NCI-H2107 (cell line): Measurements from ENCODE around the gene NDUFC2.
"Not testable (repeated sequence)": the region's sequence is repeated elsewhere in the genome, so short reads cannot be mapped to it uniquely, and the experiment has no call there.

Experiments used
- DNase-seq: peaks from one replicate; lab custom pipeline; 2025; lab: John Stamatoyannopoulos, UW

NDUFC2 gene

GRCh38 chr11:78079232-78080083 is at the start of gene NDUFC2:
Gene NDUFC2, minus strand, starts transcription at chr11:78079862. Its CDS starts 118 bp downstream, at chr11:78079744.
- DNase-seq = peak; percentile 34

- no peak for DNase-seq
Observed at GRCh38 chr11:78127403-78127802, 47.7 kb upstream of the NDUFC2 start.

- DNase-seq = no peak
Observed at GRCh38 chr11:78112582-78113275, 33.1 kb upstream of the NDUFC2 start.

- no peak for DNase-seq
Observed at GRCh38 chr11:78111298-78111697, 31.6 kb upstream of the NDUFC2 start.

- DNase-seq = no peak
Observed at GRCh38 chr11:78110830-78111229, 31.2 kb upstream of the NDUFC2 start.

DNA sequence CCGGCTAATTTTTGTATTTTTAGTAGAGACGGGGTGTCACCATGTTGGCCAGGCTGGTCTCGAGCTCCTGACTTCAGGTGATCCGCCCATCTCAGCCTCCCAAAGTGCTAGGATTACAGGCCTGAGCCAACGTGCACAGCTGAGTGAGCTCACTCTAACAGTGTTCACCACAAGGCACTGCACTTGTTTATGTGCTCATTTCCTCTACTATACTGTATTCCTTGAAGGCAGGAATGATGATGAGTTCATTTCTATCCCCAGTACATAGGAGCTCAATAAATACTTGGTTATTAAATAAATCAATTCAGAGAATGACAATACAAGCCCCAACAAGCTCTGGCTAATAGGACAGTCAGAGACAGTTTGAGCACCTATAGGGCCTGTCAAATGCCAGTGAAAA is 30.7 kb upstream of the NDUFC2 start:
- no peak for DNase-seq

- no peak for DNase-seq
Observed at GRCh38 chr11:78109081-78110015, 29.7 kb upstream of the NDUFC2 start.

DNA sequence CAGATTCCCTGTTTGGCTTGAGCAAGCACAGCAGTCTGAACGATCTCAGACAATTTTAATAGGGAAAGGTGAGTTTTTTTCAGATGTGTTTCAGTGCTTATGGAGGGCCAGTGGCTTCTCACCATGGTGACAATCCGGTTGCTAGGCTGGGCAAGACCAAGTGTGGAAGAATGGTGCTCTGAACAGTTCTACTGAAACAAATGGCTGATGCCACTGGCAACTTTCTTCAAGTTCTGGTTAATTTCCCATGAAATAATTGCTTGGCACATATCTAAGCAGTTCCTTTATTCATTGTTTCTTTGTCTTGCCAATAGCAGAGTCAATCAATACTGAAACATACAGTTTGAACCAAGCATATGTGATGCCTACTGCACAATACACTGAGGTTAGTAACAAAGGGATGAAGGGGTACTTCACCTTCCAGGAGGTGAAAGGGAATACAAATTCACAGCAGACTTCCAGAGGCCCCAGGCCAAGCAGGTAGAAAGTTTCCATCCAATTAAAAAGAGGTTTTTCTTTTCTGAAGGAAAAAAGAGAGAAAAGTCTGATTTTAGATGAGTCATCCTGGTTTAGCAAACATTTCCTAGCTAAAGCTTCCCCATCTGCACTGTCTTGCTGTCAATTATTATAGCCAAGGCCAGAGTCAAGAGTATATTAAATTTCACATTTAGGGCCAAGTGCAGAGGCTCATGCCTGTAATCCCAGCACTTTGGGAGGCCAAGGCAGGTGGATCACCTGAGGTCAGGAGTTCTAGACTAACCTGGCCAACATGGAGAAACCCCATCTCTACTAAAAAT is 21.2 kb upstream of the NDUFC2 start:
- DNase-seq = peak; percentile 19

DNA sequence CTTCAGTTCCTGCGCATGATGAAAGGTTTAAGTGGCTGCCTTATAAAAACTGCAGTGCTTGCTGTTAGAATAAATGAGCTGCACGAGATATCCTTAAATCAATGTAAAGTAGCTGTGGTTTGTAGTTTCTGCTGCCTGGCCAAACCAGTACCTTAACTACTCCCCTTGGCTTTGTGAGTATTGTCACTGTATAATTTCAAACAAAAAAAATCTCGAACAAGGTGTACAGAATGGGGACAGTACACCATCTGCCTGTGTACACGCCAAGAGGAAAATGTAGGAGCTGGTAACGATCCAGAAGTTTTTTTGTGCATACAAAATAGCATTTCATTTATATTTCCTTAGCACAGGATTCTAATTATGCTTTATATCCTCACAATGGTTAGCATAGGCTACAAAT is 20.6 kb upstream of the NDUFC2 start:
- peak; percentile 46 for DNase-seq

DNA sequence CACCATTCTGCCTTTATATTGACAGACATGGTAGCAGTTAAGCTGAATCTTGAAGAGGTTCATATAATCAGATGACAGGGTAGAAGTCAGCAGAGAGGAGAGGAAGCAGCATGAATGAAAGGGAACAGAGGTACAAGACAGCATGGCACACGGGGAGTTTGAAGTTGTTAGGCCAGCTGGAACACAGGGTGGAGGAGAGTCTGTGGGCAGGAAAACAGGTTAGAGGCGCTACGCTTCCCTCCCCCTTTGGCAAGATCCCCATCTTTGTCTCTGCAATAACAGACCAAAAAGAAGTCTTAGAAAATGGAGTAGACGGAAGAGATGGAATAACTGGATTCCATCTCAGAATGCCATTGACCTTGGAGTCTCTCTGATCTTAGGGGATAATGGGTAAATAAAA is 20.0 kb upstream of the NDUFC2 start:
- DNase-seq = no peak

GRCh38 chr11:78097666-78098385 is 18.2 kb upstream of the NDUFC2 start:
- DNase-seq = no peak

GRCh38 chr11:78094250-78094649 is 14.6 kb upstream of the NDUFC2 start:
- DNase-seq = no peak

DNA sequence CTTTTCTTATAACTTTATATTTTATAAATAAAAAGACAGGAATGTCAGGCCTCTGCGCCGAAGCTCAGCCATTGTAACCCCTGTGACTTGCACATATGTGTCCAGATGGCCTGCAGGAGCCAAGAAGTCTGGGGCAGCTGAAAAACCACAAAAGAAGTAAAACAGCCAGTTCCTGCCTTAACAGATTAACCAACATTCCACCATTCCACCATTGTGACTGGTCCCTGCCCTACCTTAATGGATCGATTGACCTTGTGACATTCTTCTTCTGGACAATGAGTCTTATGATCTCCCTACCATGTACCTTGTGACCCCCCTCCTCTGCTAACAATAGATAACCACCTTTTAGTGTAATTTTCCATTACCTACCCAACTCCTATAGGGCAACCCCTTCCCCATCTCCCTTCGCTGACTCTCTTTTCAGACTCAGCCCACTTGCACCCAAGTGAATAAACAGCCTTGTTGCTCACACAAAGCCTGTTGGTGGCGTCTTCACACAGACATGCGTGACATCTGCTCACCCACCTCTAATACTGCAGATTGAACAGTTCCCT is 6.9 kb upstream of the NDUFC2 start:
- not testable (repeated sequence) for DNase-seq

DNA sequence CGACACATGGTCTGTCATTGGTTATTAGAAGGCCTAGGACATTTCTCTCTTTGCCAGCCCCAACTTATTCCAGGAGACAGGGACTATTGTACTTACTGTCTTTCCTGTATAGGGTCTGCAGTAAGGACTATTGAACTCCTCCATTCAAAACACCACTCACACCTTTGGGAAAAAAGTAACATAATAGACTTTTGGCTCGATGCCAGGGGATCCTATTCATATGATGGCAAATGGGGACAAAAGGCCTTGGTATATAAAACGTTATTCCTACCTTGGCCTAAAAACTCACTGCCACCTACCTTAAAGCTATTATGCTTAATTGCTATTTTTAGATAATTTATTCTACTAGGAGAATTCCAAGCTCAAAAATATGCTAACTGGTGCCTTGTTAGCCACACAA is 6.3 kb upstream of the NDUFC2 start:
- DNase-seq = no peak

GRCh38 chr11:78084506-78084905 is 4.8 kb upstream of the NDUFC2 start:
- not testable (repeated sequence) for DNase-seq

DNA sequence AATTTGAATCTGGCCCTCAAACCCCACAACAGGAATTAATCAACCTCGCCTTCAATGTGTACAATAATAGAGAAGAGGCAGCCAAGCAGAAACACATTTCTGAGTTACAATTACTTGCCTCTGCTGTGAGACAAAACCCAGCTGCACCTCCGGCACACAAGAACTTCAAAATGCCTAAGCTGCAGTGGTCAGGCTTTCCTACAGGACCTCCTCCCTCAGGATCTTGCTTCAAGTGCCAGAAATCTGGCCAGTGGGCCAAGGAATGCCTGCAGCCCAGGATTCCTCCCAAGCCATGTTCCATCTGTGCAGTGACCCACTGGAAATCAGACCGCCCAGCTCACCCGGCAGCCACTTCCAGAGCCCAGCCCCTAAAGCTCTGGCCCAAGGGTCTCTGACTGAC is 3.4 kb upstream of the NDUFC2 start:
- no peak for DNase-seq

DNA sequence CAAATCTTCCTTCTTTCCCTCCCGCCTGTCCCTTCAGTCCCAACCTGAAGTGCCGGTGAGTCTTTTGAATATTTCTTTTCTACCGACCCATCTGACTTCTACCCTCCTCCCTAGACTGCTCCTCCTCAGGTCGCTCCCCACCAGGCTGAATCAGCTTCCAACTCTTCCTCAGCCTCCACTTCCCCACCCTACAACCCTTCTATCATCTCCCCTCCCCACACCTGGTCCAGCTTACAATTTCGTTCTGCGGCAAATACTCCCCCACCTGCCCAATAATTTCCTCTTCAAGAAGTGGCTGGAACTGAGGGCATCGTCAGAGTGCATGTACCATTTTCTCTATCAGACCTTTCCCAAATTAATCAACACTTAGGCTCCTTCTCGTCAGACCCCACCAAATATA is 2.5 kb upstream of the NDUFC2 start:
- DNase-seq = no peak

GRCh38 chr11:78081583-78081982 is 1.9 kb upstream of the NDUFC2 start:
- DNase-seq = no peak

GRCh38 chr11:78080818-78081495 is 1.3 kb upstream of the NDUFC2 start:
- DNase-seq = no peak
